Testis (tissue), 2 donors: ENCODE data around the gene MATR3.

Source experiments
- CTCF ChIP-seq, 3 experiments: fragments of 450-650 bp in 2 of 3; fragments of 200-600 bp in 1 of 3; sonication (generic) in 1 of 3; IDR thresholded peaks; one replicate each; pipeline ENCODE4 v1.5.1; 2016 to 2019; ENCODE audit warnings: antibody characterized with exemption in 3 of 3, mild to moderate bottlenecking in 2 of 3, moderate library complexity in 1 of 3
- POLR2A ChIP-seq: fragments of 450-650 bp; IDR thresholded peaks from one replicate; pipeline ENCODE4 v1.6.1; 2017; ENCODE audit warnings: antibody characterized with exemption, mild to moderate bottlenecking, moderate library complexity

- no peak for TF ChIP-seq CTCF (IDR thresholded peaks at IDR 0.05)
- TF ChIP-seq POLR2A = no peak
Measured at GRCh38 chr5:139335811-139336210, 42.3 kb downstream of the MATR3 start.
